Effector CD8-positive, alpha-beta T cell (primary cell): Measurements from ENCODE around the gene COL25A1.

Experiments used
- DNase-seq: peaks from one replicate; lab custom pipeline; 2025; lab: John Stamatoyannopoulos, UW

The COL25A1 gene

GRCh38 chr4:109214622-109215301 is 87.7 kb downstream of the COL25A1 start:
- DNase-seq, result no peak

GRCh38 chr4:109213056-109213455 is 89.4 kb downstream of the COL25A1 start:
- no peak for DNase-seq

- no peak for DNase-seq
Measured at GRCh38 chr4:109211671-109212070, 90.8 kb downstream of the COL25A1 start.

- DNase-seq, result no peak
Measured at GRCh38 chr4:109209647-109210046, 92.8 kb downstream of the COL25A1 start.

GRCh38 chr4:109207898-109208297 is 94.6 kb downstream of the COL25A1 start:
- DNase-seq, result no peak

- no peak for DNase-seq
Measured at GRCh38 chr4:109207061-109207460, 95.4 kb downstream of the COL25A1 start.

- no peak for DNase-seq
Measured at GRCh38 chr4:109206620-109207019, 95.8 kb downstream of the COL25A1 start.

- no peak for DNase-seq
Measured at GRCh38 chr4:109205186-109205585, 97.3 kb downstream of the COL25A1 start.

- no peak for DNase-seq
Measured at GRCh38 chr4:109199585-109199984, 102.9 kb downstream of the COL25A1 start.

- DNase-seq, result no peak
Measured at GRCh38 chr4:109195646-109196045, 106.8 kb downstream of the COL25A1 start.

GRCh38 chr4:109191216-109191615 is 111.2 kb downstream of the COL25A1 start:
- DNase-seq, result no peak

- no peak for DNase-seq
Measured at GRCh38 chr4:109186458-109186945, 116.0 kb downstream of the COL25A1 start.

- DNase-seq, result no peak
Measured at GRCh38 chr4:109185951-109186350, 116.5 kb downstream of the COL25A1 start.

- no peak for DNase-seq
Measured at GRCh38 chr4:109185548-109185947, 116.9 kb downstream of the COL25A1 start.

GRCh38 chr4:109184491-109184961 is 117.9 kb downstream of the COL25A1 start:
- no peak for DNase-seq

- no peak for DNase-seq
Measured at GRCh38 chr4:109183931-109184490, 118.4 kb downstream of the COL25A1 start.

- DNase-seq, result no peak
Measured at GRCh38 chr4:109182696-109183095, 119.8 kb downstream of the COL25A1 start.

GRCh38 chr4:109179061-109179460 is 123.4 kb downstream of the COL25A1 start:
- DNase-seq, result no peak

GRCh38 chr4:109177096-109177810 is 125.2 kb downstream of the COL25A1 start:
- no peak for DNase-seq

- no peak for DNase-seq
Measured at GRCh38 chr4:109174224-109174953, 128.1 kb downstream of the COL25A1 start.

GRCh38 chr4:109172301-109172700 is 130.2 kb downstream of the COL25A1 start:
- no peak for DNase-seq

GRCh38 chr4:109171070-109171469 is 131.4 kb downstream of the COL25A1 start:
- DNase-seq, result no peak
